GM18520 (cell line): Measurements from ENCODE around the gene ZNF318.
A peak's percentile ranks its signal among the peaks of the same experiment; 100 is the strongest.
"Not testable (repeated sequence)": the region's sequence is repeated elsewhere in the genome, so short reads cannot be mapped to it uniquely, and the experiment has no call there.

ENCODE experiments used
- ATAC-seq: cut with Tn5 transposase; IDR thresholded peaks from one replicate; pipeline ENCODE4 v1.9.1; 2021; ENCODE audit not compliant: unreplicated experiment

The ZNF318 gene

DNA sequence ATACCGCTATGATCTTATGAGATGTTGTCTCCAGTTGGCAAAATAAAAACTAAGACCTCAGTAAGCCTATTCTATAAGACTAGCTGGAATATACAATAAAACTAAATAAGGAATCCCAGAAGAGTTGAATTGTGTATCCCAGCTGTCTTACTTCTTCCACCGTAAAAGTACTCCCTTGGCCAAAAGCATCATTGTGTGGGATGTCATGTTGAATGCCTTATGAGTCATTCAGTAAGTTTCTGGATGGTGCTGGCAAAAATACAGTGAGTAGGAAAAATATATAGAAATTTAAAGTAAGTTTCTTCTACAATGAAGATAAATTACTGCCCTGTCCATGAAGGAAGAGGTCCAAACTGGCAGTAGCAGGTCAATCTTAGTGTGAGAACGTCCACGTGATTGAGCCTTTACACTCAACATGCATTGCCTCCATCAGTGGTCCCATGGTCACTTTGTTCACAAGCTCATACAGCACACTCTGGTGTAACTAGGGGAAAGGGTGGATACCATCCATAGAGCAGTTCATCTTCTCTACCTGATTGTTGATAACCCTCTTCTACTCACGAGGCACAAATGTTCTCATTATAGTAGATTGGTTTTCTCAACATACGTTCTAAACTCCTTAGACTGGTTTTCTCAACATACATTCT lies 13.7 kb upstream of the ZNF318 start:
- ATAC-seq = no peak

GRCh38 chr6:43380858-43381257 lies 11.4 kb upstream of the ZNF318 start:
- ATAC-seq = not testable (repeated sequence)

DNA sequence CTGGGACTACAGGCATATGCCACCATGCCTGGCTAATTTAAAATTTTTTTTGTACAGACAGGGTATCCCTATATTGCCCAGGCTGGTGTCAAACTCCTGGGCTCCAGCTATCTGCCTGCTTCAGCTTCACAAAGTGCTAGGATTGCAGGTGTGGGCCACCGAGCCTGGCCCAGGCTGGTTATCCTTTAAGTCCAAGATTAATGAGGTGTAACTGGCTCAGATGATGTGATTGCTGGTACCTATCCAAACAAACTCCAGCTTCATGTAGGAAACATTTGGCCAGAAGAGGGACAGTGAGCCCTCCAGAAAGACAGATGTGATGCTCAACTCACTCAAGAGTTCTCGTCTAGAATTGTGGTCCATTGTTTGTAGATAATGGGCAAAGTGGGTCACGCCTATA lies 9.2 kb upstream of the ZNF318 start:
- no peak for ATAC-seq

DNA sequence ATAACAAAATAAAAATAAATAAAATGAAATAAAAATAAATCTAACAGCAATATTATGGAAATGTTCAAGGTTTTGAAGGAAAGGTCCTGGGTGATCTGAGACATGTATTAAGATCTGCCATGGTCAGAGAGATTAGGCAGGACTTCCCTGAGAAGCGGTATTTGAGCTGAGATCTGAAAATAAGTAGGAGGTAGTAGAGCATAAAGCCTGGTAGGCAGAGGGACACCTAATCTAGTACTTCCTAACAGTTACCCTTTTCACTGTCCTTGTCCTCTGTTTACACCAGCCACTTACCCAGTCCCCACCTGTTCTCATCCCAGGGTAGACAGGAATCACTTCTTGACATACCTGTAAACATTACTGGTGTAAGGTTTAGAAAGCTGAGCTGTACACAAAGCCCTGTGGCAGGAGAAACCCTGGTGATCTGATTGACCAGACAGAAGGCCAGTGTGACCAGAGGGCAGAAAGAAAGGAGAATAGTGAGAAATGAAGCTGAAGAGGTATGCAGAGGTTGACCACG lies 8.3 kb upstream of the ZNF318 start:
- no peak for ATAC-seq

DNA sequence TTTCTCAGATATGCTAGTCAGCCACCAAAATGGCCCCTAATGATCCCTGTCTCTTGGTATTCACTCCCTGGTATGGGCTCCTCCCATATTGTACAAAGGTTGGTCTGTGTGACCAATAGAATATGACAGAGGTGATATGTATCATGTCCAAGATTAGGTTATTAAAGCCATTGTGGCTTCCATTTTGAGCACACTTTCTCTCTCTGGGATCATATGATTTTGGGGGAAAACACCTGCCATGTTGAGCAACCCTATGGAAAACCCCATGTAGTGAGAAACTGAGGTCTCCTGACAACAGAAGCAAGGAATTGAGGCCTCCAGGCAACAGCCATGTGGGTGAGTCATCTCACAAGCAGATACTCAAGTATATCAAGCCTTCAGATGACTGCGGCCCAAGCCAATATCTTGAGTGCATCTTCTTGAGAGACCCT lies 7.1 kb upstream of the ZNF318 start:
- peak; percentile 64 for ATAC-seq

DNA sequence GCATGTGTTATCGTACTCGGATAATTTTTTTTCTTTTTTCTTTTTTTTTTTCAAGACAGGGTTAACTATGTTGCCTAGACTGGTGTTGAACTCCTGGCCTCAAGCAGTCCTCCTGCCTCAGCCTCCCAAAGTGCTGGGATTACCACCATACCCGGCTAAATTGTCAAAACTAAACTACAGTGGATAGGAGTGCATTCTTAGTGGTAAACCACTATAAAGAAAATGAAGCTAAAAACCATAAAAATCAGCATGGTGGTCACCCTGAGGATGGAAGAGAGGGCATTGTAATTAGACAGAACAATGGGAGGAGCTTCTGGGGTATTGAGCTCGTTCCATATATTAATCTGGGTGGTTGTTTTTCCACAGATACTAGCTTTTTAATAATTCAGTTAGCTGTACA lies 6.2 kb upstream of the ZNF318 start:
- ATAC-seq = no peak

- no peak for ATAC-seq
Measured at GRCh38 chr6:43373252-43373875, 3.9 kb upstream of the ZNF318 start.

DNA sequence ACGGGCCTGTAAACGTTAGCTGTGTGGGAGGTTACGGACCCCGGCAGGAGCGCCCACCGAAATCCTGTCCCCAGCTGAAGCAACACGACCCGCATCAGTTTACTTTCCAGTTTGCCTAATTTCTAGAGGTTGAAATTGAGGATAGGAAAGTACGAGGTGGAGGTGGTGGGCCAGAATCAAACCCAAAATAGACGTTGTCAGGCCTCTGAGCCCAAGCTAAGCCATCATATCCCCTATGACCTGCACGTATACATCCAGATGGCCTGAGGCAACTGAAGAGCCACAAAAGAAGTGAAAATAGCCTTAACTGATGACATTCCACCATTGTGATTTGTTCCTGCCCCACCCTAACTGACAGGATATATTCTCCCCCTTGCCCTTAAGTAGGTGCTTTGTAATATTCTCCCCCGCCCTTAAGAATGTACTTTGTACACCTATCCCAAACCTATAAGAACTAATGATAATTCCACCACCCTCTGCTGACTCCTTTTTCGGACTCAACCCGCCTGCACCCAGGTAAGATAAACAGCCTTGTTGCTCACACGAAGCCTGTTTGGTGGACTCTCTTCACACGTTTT lies 645 bp upstream of the ZNF318 start:
- ATAC-seq = not testable (repeated sequence)

GRCh38 chr6:43368259-43369160 lies 937 bp downstream of the ZNF318 start:
- ATAC-seq = no peak

GRCh38 chr6:43367245-43367984 lies 2.0 kb downstream of the ZNF318 start:
- ATAC-seq = no peak

GRCh38 chr6:43361269-43361668 lies 8.2 kb downstream of the ZNF318 start:
- no peak for ATAC-seq

DNA sequence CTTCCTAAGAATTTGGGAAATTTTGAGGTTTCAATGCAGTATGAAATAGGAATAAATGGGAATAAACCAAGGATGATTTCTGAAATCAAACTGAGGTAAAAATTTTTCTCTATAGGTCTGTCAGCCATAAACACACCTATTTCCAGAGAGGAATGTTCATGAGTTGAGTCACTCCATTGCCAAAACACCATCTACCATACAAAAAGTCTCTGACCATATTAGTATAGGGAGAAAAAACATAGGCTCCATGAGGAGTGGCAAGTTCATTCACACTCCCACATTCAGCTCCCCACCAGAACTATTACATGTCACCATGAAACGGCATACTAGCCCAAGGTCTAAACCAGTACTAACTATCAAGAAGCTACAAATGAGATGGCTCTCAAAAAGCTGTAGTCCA lies 9.6 kb downstream of the ZNF318 start:
- no peak for ATAC-seq

GRCh38 chr6:43359381-43359780 lies 10.1 kb downstream of the ZNF318 start:
- no peak for ATAC-seq

GRCh38 chr6:43355862-43356590 lies 13.4 kb downstream of the ZNF318 start:
- no peak for ATAC-seq

GRCh38 chr6:43351951-43352350 lies 17.5 kb downstream of the ZNF318 start:
- not testable (repeated sequence) for ATAC-seq

DNA sequence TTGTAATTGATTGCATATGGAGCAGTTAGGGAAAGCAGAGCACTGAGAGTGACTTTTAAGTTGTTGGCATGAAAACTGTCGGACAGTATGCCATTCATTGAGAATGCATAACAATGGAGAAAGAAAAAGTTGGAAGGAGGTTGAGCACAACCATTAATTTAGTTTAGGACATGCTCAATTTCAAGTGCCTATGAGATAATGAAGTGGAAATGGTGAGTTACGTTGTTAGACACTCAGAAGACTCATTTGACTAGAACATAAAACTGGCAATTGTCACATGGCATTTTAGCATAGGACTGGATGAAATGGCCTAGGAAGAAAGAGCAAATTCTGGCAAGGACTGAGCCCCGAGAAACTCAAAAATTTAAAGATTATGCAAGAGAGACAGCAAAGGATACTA lies 22.0 kb downstream of the ZNF318 start:
- no peak for ATAC-seq

GRCh38 chr6:43347021-43347420 lies 22.4 kb downstream of the ZNF318 start:
- no peak for ATAC-seq

- not testable (repeated sequence) for ATAC-seq
Measured at GRCh38 chr6:43346243-43346642, 23.2 kb downstream of the ZNF318 start.

DNA sequence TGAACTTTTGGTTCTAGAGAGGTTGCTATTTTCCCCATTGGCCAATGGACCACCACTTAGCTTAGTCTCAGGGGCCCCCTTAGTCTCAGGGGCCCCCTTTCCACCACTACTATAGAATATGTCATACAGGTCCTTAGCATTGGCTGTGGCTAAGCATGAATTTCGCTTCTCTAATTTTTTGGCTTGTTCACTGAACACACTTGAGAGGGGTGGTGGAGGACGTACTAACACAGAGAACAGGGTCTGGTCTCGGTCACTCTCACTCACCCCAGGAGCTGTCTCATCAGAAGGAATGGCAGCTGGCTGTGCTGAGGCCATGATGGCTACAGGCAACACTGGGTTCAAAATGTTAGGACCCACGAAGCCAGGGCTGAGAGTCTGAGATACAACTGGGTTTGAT lies 30.3 kb downstream of the ZNF318 start:
- no peak for ATAC-seq

DNA sequence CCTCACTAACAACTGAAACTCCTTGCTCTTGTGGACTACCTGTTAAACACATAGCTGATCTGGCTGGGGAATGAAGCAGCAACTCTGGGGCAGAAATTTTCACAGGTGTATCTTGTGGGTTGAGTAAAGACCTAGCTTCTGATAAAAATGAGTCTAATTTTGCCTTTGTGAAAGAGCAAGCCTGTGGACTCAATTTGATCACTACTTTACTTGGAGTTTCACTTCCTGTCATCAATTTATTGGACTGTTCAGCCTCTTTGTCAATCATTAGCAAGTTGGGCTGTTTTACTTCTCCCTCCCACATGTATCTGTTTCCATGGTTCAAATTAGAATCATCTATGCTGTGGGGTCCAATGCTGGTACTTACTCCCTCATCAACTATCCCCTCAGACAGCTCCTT lies 31.2 kb downstream of the ZNF318 start:
- no peak for ATAC-seq
